SK-N-SH (cell line): Measurements from ENCODE around the gene AGAP1.

Source experiments
- CTCF ChIP-seq: fragments of 200-600 bp; sonication (generic); IDR thresholded peaks from 2 replicates; pipeline ENCODE4 v1.6.1; 2017; ENCODE audit warnings: antibody characterized with exemption, mild to moderate bottlenecking, moderate library complexity
- EP300 ChIP-seq, 2 experiments: IDR thresholded peaks; 2 replicates each; pipeline versions ENCODE4 v1.4.0 to v1.6.1; 2012; ENCODE audit warnings: borderline replicate concordance in 1 of 2, low read depth in 1 of 2, low read length in 1 of 2
- JUND ChIP-seq: IDR thresholded peaks from 2 replicates; pipeline ENCODE4 v1.4.0; 2012
- MAX ChIP-seq: IDR thresholded peaks from 2 replicates; pipeline ENCODE4 v1.4.0; 2012; ENCODE audit warnings: low read depth
- MXI1 ChIP-seq: IDR thresholded peaks from 2 replicates; pipeline ENCODE4 v1.6.1; 2012; ENCODE audit warnings: mild to moderate bottlenecking, low read depth, low read length, improper control_type of control experiment
- NFIC ChIP-seq: IDR thresholded peaks from 2 replicates; pipeline ENCODE4 v1.4.0; 2012; ENCODE audit warnings: borderline replicate concordance
- POLR2AphosphoS5 ChIP-seq: IDR thresholded peaks from 2 replicates; pipeline ENCODE4 v1.6.1; 2012; ENCODE audit warnings: low read depth, low read length
- RCOR1 ChIP-seq: fragments of 150-350 bp; IDR thresholded peaks from 2 replicates; pipeline ENCODE4 v1.6.1; 2017; ENCODE audit warnings: antibody characterized with exemption, low read length
- REST ChIP-seq: IDR thresholded peaks from 2 replicates; pipeline ENCODE4 v1.6.1; 2012; ENCODE audit warnings: mild to moderate bottlenecking, low read depth, low read length, moderate library complexity
- SIN3A ChIP-seq: IDR thresholded peaks from 2 replicates; pipeline ENCODE4 v1.6.1; 2012; ENCODE audit warnings: low read depth, mild to moderate bottlenecking, low read length, moderate library complexity, borderline replicate concordance
- SMC3 ChIP-seq: IDR thresholded peaks from 2 replicates; pipeline ENCODE4 v1.6.1; 2012; ENCODE audit warnings: low read depth, low read length, improper control_type of control experiment

- no peak for TF ChIP-seq POLR2AphosphoS5
- TF ChIP-seq CTCF, result no peak
- no peak for TF ChIP-seq JUND
- TF ChIP-seq NFIC, result no peak
- TF ChIP-seq REST, result no peak
- TF ChIP-seq MAX, result no peak
- no peak for TF ChIP-seq EP300 (IDR thresholded peaks at IDR 0.05; ENCODE audit: borderline replicate concordance in 1 of 2, low read depth in 1 of 2, low read length in 1 of 2)
- no peak for TF ChIP-seq SMC3
- no peak for TF ChIP-seq MXI1
- no peak for TF ChIP-seq RCOR1
- TF ChIP-seq SIN3A, result no peak
Observed at GRCh38 chr2:235826826-235827225, 333.0 kb downstream of the AGAP1 start.
